Natural killer cell (primary cell): Measurements from ENCODE around the gene ACAP3. TPM values are rescaled to one million over a fixed set of nuclear protein-coding genes. Genes with fewer than 3 reads are reported as not detected.

Experiments used
- ATAC-seq, 3 donors: fragments of 150-1000 bp in 2 of 3; fragments of 200-7000 bp in 1 of 3; cut with Tn5 transposase; 1 replicate in 1 of 3; 2 replicates in 2 of 3; pipeline ENCODE4 v1.10.0; 2021; ENCODE audit warnings: mild to moderate bottlenecking in 2 of 3, moderate library complexity in 2 of 3
- DNase-seq, 2 donors: peaks; one replicate each; pipeline versions ENCODE4 v3.0.0 to v3.0.0-alpha.2; 2013 to 2021; ENCODE audit warnings: mixed read lengths in 1 of 2
- H3K27ac ChIP-seq: one replicate; pipeline ENCODE4 v1.5.1; 2013; ENCODE audit warnings: mild to moderate bottlenecking, low read length
- H3K27me3 ChIP-seq: one replicate; pipeline ENCODE4 v1.6.1; 2013; ENCODE audit warnings: low read length; ENCODE audit not compliant: control insufficient read depth, insufficient read depth
- H3K36me3 ChIP-seq: one replicate; pipeline ENCODE4 v1.6.1; 2013; ENCODE audit warnings: low read length; ENCODE audit not compliant: control insufficient read depth, insufficient read depth
- H3K4me1 ChIP-seq: one replicate; pipeline ENCODE4 v1.6.1; 2013; ENCODE audit warnings: low read length; ENCODE audit not compliant: control insufficient read depth, insufficient read depth
- H3K4me3 ChIP-seq: one replicate; pipeline ENCODE4 v1.5.1; 2013; ENCODE audit warnings: low read length
- H3K9me3 ChIP-seq: one replicate; pipeline ENCODE4 v1.6.1; 2013; ENCODE audit warnings: low read length; ENCODE audit not compliant: control insufficient read depth, insufficient read depth
- H3K27ac Mint-ChIP-seq, 2 donors: one replicate each; pipeline ENCODE4 v1.8.0; 2022; ENCODE audit warnings: mild to moderate bottlenecking in 2 of 2, mixed read lengths in 2 of 2, moderate library complexity in 1 of 2
- H3K27me3 Mint-ChIP-seq, 2 donors: one replicate each; pipeline ENCODE4 v1.8.0; 2022; ENCODE audit warnings: low read depth in 2 of 2, mixed read lengths in 2 of 2
- H3K36me3 Mint-ChIP-seq: one replicate; pipeline ENCODE4 v1.8.0; 2022; ENCODE audit warnings: mixed read lengths
- H3K4me1 Mint-ChIP-seq, 2 donors: one replicate each; pipeline ENCODE4 v1.8.0; 2022; ENCODE audit warnings: mixed read lengths in 2 of 2
- H3K4me3 Mint-ChIP-seq: one replicate; pipeline ENCODE4 v1.8.0; 2022; ENCODE audit warnings: mild to moderate bottlenecking, moderate library complexity, mixed read lengths
- H3K9me3 Mint-ChIP-seq, 2 donors: one replicate each; pipeline ENCODE4 v1.8.0; 2022; ENCODE audit warnings: mixed read lengths in 2 of 2
- CTCF ChIP-seq: fragments of 200-600 bp; IDR thresholded peaks from one replicate; pipeline ENCODE4 v1.8.0; 2022; ENCODE audit warnings: antibody characterized with exemption
- WGBS: methylation state at CpG from one replicate; pipeline ENCODE4 v1.1.7; 2013; ENCODE audit warnings: missing lambda C conversion rate; ENCODE audit not compliant: insufficient coverage; 5-methylcytosine and 5-hydroxymethylcytosine counted together
- intact Hi-C: fragments of 100-400 bp; cut with micrococcal nuclease; formaldehyde crosslinking; loops from one replicate; pipeline ENCODE4 v1.14.2; 2022
- total RNA-seq, 4 donors: library from RNA; stranded (reverse); fragments of 120-200 nt in 1 of 4; gene quantifications; one replicate each; pipeline versions ENCODE4 v1.2.3 to v1.2.4, GENCODE V29; 2013 to 2022

Gene ACAP3
- 10 to 100 TPM; 56.1 to 59.7 (median 59.0) TPM for total RNA-seq
- total RNA-seq (2013): 22.6 TPM

- no peak for TF ChIP-seq CTCF
- peak; percentile 89 to 96 for DNase-seq
- H3K27me3 Mint-ChIP-seq: no peaks in the 10 kb centered on the region
- intact Hi-C loops: loop anchor here (5.0 kb wide), 1 partner anchor 36 kb away; the partner anchor contains the start of gene UBE2J2
- Histone ChIP-seq H3K9me3 (no peaks in the 10 kb centered on the region), H3K27ac (peak within 1 kb of the TSS; percentile 85), H3K4me1 (peaks cover 47% of the 10 kb centered on the region), H3K27me3 (no peaks in the 10 kb centered on the region), H3K4me3 (peak within 1 kb of the TSS; percentile 64), H3K36me3 (peaks cover 15% of the 10 kb centered on the region)
- ATAC-seq: peak; percentile 78 to 91 (median 79)
- H3K4me3 Mint-ChIP-seq: peak within 1 kb of the TSS; percentile 86
- H3K4me1 Mint-ChIP-seq: peaks cover 6 to 26% of the 10 kb centered on the region in 2 donors
- no peaks in the 10 kb centered on the region for H3K36me3 Mint-ChIP-seq
- H3K27ac Mint-ChIP-seq: peak within 1 kb of the TSS; percentile 79 to 82
- under 1% methylated on average over 115 of the region's 131 CpGs for WGBS
- H3K9me3 Mint-ChIP-seq: no peaks in the 10 kb centered on the region
Measured at GRCh38 chr1:1307923-1308755, at the start of gene ACAP3, which contains the start of gene PUSL1. TSS of gene ACAP3 (minus strand) at chr1:1307930. CDS start at chr1:1307815, 115 bp downstream. TSS of gene PUSL1 (plus strand) at chr1:1308597. CDS start at chr1:1308644, 47 bp downstream.

GRCh38 chr1:1356796-1357401 lies 49.2 kb upstream of the ACAP3 start:
- H3K4me1 ChIP-seq: peaks cover 31% of the 10 kb centered on the region

GRCh38 chr1:1356166-1356795 lies 48.6 kb upstream of the ACAP3 start:
- Histone ChIP-seq H3K4me3 (no peak overlapping the region), H3K4me1 (peaks cover 37% of the 10 kb centered on the region), H3K36me3 (no peaks in the 10 kb centered on the region), H3K9me3 (no peaks in the 10 kb centered on the region), H3K27ac (no peak overlapping the region), H3K27me3 (peaks cover 41% of the 10 kb centered on the region)
- TF ChIP-seq CTCF: no peak
- Mint-ChIP-seq H3K27me3 (peaks cover 12 to 20% of the 10 kb centered on the region in 2 donors), H3K27ac (no peak overlapping the region), H3K4me1 (peaks cover 0 to 26% of the 10 kb centered on the region in 2 donors), H3K36me3 (no peaks in the 10 kb centered on the region), H3K4me3 (no peak overlapping the region), H3K9me3 (no peaks in the 10 kb centered on the region)
- intact Hi-C loops: no loop called here
- ATAC-seq (no peak), DNase-seq (no peak)
- 52% methylated on average over 7 of the region's 8 CpGs for WGBS

More at GRCh38 chr1:1356796-1357401, 49.2 kb upstream of the ACAP3 start:
- Histone ChIP-seq H3K9me3 (no peaks in the 10 kb centered on the region), H3K27me3 (peaks cover 39% of the 10 kb centered on the region), H3K36me3 (no peaks in the 10 kb centered on the region), H3K27ac (no peak overlapping the region), H3K4me3 (no peak overlapping the region)
- Mint-ChIP-seq H3K4me3 (no peak overlapping the region), H3K36me3 (no peaks in the 10 kb centered on the region), H3K27ac (no peak overlapping the region), H3K9me3 (no peaks in the 10 kb centered on the region), H3K27me3 (peaks cover 12 to 20% of the 10 kb centered on the region in 2 donors), H3K4me1 (peaks cover 0 to 26% of the 10 kb centered on the region in 2 donors)
- intact Hi-C loops: no loop called here
- no peak for ATAC-seq
- no peak for TF ChIP-seq CTCF
- no peak for DNase-seq
- WGBS: 76% methylated on average over 26 of the region's 26 CpGs
